ENCODE results near the gene TFB2M.

Gene TFB2M

DNA sequence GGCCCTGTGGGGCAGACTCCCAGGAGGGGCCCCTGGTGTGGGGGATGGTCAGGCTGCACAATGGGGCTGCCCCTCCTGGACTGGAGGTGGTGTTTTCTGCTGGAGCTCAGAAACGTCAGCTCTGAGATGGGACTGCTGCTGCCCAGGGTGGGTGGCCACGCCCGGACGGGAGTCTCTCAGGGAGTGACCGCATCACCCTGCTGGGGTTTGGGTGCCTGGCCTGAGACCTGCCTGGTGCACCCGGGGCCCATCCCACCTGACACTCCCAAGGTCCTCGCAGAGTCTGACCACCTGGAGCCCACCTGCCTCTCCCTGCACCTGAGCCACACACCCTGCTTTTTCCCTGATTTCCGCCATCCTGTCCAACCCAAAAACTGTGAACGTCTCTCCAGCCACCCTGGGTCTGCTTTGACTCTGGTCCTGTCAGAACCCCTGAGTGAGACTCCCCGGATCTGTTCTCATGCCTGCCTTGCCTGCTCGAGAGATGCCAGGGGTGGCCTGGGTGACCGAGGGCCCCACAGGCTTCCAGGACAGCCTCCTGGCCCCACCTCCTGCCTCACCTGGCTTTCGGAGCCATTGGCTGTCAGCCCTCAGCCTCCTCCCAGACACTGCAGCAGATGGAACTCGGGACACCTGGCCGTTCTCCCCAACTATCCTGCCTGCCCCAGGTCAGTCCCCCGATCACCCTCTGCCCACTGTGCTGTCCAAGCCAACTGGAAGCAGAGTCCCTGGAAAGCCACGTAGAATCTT, 47.4 kb downstream of the TFB2M start:
- no peak overlapping the region for H3K4me3 ChIP-seq (ENCODE audit: low read depth, low read length)
- DNase-seq (ENCODE audit: low read depth): no peak
- TF ChIP-seq POLR2A (IDR thresholded peaks at IDR 0.05; ENCODE audit: extremely low read depth, insufficient read length): no peak
- TF ChIP-seq, protein P1, sequence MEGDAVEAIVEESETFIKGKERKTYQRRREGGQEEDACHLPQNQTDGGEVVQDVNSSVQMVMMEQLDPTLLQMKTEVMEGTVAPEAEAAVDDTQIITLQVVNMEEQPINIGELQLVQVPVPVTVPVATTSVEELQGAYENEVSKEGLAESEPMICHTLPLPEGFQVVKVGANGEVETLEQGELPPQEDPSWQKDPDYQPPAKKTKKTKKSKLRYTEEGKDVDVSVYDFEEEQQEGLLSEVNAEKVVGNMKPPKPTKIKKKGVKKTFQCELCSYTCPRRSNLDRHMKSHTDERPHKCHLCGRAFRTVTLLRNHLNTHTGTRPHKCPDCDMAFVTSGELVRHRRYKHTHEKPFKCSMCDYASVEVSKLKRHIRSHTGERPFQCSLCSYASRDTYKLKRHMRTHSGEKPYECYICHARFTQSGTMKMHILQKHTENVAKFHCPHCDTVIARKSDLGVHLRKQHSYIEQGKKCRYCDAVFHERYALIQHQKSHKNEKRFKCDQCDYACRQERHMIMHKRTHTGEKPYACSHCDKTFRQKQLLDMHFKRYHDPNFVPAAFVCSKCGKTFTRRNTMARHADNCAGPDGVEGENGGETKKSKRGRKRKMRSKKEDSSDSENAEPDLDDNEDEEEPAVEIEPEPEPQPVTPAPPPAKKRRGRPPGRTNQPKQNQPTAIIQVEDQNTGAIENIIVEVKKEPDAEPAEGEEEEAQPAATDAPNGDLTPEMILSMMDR (IDR thresholded peaks at IDR 0.05; ENCODE audit: low read depth, low read length): no peak
- TF ChIP-seq, protein P2, sequence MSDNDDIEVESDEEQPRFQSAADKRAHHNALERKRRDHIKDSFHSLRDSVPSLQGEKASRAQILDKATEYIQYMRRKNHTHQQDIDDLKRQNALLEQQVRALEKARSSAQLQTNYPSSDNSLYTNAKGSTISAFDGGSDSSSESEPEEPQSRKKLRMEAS (IDR thresholded peaks at IDR 0.05; ENCODE audit: low read depth, low read length): no peak
- no peak for TF ChIP-seq MYC (IDR thresholded peaks at IDR 0.05; ENCODE audit: low read depth, low read length)

DNA sequence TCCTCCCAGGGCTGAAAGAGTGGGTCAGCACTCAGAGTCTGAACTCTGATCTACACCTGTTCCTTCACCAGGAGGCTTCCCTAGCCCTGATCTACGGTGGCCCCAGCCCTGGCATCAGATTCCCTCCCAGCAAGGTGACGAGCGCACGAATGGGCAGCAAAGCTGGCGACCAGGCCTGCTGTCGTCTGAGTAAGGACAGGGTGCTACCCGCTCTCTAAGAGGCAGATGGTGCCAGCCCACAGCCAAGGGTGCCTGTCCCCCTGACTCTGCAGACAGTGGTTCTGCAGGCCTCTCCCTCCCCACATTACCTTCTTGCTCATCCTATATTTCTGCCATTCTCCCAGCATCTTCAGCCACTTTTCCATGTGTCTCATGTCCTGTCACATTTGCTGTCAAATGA, 48.7 kb downstream of the TFB2M start:
- no peak overlapping the region for H3K4me3 ChIP-seq (ENCODE audit: low read depth, low read length)
- DNase-seq (ENCODE audit: low read depth): no peak
- TF ChIP-seq, protein P1 (IDR thresholded peaks at IDR 0.05; ENCODE audit: low read depth, low read length): no peak
- TF ChIP-seq POLR2A (IDR thresholded peaks at IDR 0.05; ENCODE audit: extremely low read depth, insufficient read length) (no peak), MYC (IDR thresholded peaks at IDR 0.05; ENCODE audit: low read depth, low read length) (no peak)
- TF ChIP-seq, protein P2 (IDR thresholded peaks at IDR 0.05; ENCODE audit: low read depth, low read length): no peak

DNA sequence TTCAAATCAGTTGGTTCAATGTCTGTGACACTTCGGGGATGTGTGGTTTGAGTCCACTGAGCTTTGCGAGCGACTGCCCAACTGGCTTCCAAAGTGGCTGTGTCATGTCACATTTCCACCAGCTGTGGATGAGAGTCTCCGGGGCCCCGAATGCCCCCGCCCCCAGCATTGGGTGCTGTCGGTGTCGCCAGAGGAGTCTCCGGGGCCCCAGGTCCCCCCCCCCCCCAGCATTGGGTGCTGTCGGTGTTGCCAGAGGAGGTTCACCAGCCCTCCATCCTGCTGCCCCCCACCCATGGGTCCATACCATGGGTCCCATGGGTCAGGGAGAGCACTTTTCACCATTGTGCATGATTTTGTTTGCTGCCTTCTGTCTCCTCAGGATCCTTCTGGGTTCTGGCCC, 49.9 kb downstream of the TFB2M start:
- TF ChIP-seq, protein P1 (IDR thresholded peaks at IDR 0.05; ENCODE audit: low read depth, low read length): no peak
- TF ChIP-seq MYC (IDR thresholded peaks at IDR 0.05; ENCODE audit: low read depth, low read length) (no peak), POLR2A (IDR thresholded peaks at IDR 0.05; ENCODE audit: extremely low read depth, insufficient read length) (no peak)
- TF ChIP-seq, protein P2 (IDR thresholded peaks at IDR 0.05; ENCODE audit: low read depth, low read length): no peak
- H3K4me3 ChIP-seq (ENCODE audit: low read depth, low read length): no peak overlapping the region
- DNase-seq (ENCODE audit: low read depth): no peak

DNA sequence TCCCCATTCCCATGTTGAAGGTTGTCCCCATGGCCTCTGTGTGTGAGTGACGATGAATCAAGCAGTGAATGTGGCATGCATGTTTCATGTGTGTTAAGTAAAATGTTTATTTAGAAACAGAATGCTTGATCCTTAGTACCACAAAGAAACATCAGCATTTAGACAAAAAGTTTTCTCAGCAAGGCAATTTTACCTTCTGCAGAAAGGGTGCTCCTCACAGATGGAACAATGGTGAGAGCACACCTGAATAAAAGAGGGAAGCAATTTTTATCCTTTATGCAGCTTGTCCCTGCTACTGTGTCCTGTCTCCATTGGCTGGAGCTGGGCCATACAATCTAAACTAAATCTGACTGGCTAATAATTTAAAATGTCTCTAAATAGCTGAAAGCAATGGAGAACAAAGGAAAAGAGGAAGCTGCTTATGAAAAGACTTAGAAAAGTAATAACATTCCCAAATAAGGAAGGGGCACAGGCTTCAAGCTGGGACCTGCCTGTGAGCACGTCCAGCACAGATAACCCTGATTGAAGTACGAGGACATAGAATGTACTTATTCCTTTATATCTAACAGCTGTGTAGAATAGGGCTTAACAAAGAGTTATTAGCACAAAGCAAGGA, 50.6 kb downstream of the TFB2M start:
- no peak for DNase-seq (ENCODE audit: low read depth)
- TF ChIP-seq MYC (IDR thresholded peaks at IDR 0.05; ENCODE audit: low read depth, low read length) (no peak), POLR2A (IDR thresholded peaks at IDR 0.05; ENCODE audit: extremely low read depth, insufficient read length) (no peak)
- TF ChIP-seq, protein P2 (IDR thresholded peaks at IDR 0.05; ENCODE audit: low read depth, low read length): no peak
- TF ChIP-seq, protein P1 (IDR thresholded peaks at IDR 0.05; ENCODE audit: low read depth, low read length): no peak
- no peak overlapping the region for H3K4me3 ChIP-seq (ENCODE audit: low read depth, low read length)

DNA sequence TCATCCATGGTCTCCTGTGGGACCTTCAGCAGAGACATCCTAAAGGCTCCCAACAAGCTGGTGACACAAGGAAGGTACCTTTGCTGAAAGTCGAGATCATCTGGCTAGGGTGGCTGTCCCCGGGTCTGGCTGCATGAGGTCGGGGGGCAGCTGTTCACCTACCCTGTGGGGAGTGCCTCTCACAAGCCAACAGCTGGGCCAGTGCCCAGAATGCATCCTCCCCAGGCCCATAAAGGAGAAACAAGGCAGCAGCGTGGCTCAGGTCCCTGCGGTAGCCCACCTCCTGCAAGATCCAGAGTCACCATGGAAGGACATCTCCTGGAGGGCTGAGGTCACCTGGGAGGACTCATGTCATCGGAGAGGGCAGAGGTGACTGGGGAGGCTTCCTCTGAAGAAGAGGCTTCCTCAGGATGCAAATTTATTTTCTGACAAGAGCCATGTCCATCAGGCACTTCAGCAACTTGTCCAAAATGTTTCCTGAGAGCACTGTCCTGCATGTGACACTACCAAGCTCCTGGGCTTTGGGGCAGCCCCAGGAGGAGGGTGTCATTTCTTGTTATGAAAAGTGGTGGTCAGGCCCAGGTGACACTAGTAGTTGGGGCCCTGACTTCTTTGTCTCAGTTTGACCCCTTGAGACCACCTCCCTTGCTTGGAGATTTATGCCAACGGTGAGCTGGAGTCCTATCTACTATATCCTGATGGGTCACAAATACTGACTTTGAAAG, 52.3 kb downstream of the TFB2M start:
- no peak for DNase-seq (ENCODE audit: low read depth)
- H3K4me3 ChIP-seq (ENCODE audit: low read depth, low read length): no peak overlapping the region
- TF ChIP-seq MYC (IDR thresholded peaks at IDR 0.05; ENCODE audit: low read depth, low read length) (no peak), POLR2A (IDR thresholded peaks at IDR 0.05; ENCODE audit: extremely low read depth, insufficient read length) (no peak)
- TF ChIP-seq, protein P2 (IDR thresholded peaks at IDR 0.05; ENCODE audit: low read depth, low read length): no peak
- TF ChIP-seq, protein P1 (IDR thresholded peaks at IDR 0.05; ENCODE audit: low read depth, low read length): no peak
